ENCODE measurements around the gene PAFAH1B1.
"Not testable (repeated sequence)": the region's sequence is repeated elsewhere in the genome, so short reads cannot be mapped to it uniquely, and the experiment has no call there.

Gene PAFAH1B1

DNA sequence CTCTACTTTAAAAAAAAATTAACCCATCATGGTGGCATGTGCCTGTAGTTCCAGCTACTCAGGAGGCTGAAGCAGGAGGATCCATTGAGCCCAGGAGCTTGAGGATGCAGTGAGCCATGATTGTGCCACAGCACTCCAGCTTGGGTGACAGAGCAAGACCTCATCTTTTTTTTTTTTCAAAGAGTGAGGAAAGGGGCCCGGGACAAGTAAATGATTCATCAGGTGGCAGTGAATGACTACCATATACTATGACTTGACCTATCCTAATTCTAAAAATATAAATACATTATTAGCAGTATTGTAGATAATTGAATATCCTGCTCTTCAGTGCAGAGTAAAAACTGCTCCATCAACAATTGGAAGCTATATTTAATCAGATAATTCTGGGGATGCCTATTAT, 62.8 kb downstream of the PAFAH1B1 start:
- DNase-seq (ENCODE audit: low read depth) = no peak
- TF ChIP-seq, protein P1, sequence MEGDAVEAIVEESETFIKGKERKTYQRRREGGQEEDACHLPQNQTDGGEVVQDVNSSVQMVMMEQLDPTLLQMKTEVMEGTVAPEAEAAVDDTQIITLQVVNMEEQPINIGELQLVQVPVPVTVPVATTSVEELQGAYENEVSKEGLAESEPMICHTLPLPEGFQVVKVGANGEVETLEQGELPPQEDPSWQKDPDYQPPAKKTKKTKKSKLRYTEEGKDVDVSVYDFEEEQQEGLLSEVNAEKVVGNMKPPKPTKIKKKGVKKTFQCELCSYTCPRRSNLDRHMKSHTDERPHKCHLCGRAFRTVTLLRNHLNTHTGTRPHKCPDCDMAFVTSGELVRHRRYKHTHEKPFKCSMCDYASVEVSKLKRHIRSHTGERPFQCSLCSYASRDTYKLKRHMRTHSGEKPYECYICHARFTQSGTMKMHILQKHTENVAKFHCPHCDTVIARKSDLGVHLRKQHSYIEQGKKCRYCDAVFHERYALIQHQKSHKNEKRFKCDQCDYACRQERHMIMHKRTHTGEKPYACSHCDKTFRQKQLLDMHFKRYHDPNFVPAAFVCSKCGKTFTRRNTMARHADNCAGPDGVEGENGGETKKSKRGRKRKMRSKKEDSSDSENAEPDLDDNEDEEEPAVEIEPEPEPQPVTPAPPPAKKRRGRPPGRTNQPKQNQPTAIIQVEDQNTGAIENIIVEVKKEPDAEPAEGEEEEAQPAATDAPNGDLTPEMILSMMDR (IDR thresholded peaks at IDR 0.05; ENCODE audit: insufficient read depth, low read depth, low read length, missing control alignments) = no peak
- H3K4me3 ChIP-seq (ENCODE audit: low read depth, low read length) = no peak overlapping the region

DNA sequence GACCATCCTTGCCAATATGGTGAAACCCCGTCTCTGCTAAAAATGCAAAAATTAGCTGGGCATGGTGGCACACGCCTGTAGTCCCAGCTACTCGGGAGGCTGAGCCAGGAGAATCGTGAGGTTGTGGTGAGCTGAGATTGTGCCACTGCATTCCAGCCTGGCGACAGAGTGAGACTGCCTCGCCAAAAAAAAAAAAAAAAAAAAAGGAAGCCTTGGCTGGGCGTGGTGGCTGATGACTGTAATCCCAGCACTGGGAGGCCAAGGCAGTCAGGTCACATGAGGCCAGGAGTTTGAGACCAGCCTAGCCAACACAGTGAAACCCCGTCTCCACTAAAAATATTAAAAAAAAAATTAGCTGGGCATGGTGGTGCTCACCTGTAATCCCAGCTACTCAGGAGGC, 65.9 kb downstream of the PAFAH1B1 start:
- DNase-seq (ENCODE audit: low read depth); H3K4me3 ChIP-seq (ENCODE audit: low read depth, low read length): not testable (repeated sequence)

DNA sequence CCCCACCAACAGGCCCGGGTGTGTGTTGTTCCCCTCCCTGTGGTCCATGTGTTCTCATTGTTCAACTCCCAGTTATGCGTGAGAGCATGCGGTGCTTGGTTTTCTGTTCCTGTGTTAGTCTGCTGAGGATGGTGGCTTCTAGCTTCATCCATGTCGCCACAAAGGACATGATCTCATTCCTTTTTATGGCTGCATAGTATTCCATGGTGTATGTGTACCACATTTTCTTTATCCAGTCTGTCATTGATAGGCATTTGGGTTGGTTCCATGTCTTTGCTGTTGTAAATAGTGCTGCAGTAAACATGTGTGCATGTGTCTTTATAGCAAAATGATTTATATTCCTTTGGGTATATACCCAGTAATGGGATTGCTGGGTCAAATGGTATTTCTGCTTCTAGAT, 67.0 kb downstream of the PAFAH1B1 start:
- not testable (repeated sequence) for H3K4me3 ChIP-seq (ENCODE audit: low read depth, low read length); DNase-seq (ENCODE audit: low read depth)

DNA sequence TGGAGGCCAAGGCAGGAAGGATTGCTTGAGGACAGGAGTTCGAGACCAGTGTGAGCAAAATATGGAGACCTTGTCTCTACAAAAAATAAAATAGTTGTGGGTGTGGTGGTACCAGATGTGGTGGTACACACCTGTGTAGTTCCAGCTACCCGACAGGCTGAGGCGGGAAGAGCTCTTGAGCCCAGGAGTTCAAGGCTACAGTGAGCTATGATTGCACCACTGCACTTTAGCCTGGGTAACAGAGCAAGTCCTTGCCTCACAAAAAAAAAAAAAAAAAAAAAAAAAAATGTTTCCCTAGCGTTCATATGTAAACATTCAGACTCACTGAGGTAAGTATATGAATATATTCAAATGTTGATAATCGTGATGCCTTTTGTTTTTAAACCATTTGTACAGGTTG, 78.6 kb downstream of the PAFAH1B1 start:
- no peak for DNase-seq (ENCODE audit: low read depth)

DNA sequence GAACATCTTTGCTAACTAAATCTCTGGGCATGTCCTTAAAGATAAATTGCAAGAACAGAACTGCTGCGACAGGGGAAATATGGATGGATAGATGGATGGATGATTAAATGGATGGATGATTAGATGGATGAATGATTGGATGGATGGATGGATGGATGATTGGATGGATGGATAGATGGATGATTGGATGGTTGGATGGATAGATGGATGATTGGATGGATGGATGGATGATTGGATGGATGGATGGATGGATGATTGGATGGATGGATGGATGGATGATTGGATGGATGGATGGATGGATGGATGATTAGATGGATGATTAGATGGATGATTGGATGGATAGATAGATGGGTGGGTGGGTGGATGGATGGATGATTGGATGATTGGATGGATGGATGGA, 85.8 kb downstream of the PAFAH1B1 start:
- not testable (repeated sequence) for DNase-seq (ENCODE audit: low read depth); H3K4me3 ChIP-seq (ENCODE audit: low read depth, low read length)

More for the DNA sequence above, 78.6 kb downstream of the PAFAH1B1 start:
- TF ChIP-seq, protein P1 (IDR thresholded peaks at IDR 0.05; ENCODE audit: insufficient read depth, low read depth, low read length, missing control alignments) = no peak
- H3K4me3 ChIP-seq (ENCODE audit: low read depth, low read length) = no peak overlapping the region

DNA sequence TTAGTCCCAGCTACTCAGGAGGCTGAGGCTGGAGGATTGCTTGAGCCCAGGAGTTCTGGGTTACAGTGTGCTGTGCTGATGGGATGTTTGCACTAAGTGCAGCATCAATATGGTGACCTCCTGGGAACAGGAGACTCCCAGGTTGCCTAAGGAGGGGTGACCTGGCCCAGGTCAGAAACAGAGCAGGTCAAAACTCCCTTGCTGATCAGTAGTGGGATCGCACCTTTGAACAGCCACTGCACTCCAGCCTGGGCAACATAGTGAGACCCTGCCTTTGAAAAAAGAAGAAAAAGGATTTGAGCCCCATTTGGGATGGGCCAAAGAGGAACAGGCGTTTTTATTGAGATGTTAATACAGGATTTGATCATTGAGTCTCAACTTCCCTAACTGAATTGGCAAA, 87.5 kb downstream of the PAFAH1B1 start:
- no peak for DNase-seq (ENCODE audit: low read depth)
- no peak overlapping the region for H3K4me3 ChIP-seq (ENCODE audit: low read depth, low read length)
- TF ChIP-seq, protein P1 (IDR thresholded peaks at IDR 0.05; ENCODE audit: insufficient read depth, low read depth, low read length, missing control alignments) = no peak

DNA sequence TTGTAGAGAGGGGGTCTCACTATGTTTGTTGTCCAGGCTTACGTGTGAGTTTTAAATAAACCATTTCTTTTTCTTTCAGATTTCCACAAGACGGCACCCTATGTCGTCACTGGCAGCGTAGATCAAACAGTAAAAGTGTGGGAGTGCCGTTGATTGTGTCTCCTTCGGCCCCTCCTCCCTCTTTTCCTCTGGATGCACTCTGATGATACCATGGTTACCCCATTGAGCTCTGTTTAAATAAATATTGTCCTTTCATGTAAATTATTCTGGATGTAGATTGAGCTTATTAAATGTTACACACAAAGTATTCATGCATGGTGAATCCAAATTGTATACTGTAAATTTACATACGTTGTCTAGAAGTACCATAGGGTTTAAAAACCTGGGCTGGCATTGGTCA, 88.2 kb downstream of the PAFAH1B1 start:
- no peak overlapping the region for H3K4me3 ChIP-seq (ENCODE audit: low read depth, low read length)
- TF ChIP-seq, protein P1 (IDR thresholded peaks at IDR 0.05; ENCODE audit: insufficient read depth, low read depth, low read length, missing control alignments) = no peak
- DNase-seq (ENCODE audit: low read depth) = no peak

DNA sequence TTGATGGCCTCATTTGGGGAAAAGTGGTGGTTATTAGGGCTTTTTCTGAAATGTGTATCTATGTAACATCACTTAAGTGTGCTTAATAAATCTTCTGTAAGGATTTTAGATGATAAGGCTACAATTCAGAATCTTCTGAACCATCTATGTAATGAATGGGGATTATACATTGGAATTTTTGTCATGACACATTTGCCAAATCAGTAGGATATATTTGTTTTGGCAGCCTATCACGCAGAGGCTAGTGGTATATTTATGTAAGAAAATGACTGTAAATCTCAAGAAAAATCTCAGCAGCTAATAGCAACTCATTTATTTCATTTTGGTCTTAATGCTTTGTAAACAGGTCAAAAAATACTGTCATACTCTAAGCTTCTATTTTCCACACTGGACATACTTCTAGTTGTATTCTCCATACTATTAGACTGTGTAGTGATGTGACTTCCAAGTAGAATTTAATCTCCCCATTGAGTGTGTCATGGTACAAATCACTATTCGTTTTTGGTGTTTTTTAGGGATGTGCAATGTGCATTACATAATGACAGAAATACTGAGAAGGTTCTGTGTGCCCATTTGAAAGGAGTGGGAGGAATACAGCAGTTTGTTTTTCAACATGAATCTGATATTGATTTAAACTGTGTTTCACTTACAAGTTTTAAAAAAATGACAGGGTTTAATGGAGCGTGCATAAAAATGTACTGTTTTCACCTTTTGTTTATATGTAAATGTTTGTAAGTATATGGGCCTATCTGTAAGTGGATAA, 88.9 kb downstream of the PAFAH1B1 start:
- no peak for DNase-seq (ENCODE audit: low read depth)
- H3K4me3 ChIP-seq (ENCODE audit: low read depth, low read length) = no peak overlapping the region
- TF ChIP-seq, protein P1 (IDR thresholded peaks at IDR 0.05; ENCODE audit: insufficient read depth, low read depth, low read length, missing control alignments) = no peak

Data from GM12865 (cell line).